Limb (tissue), 2 donors: ENCODE data around the gene BOD1L1.
A peak's percentile ranks its signal among the peaks of the same experiment; 100 is the strongest.

Source experiments
- DNase-seq, 2 donors: peaks; one replicate each; pipeline ENCODE4 v3.0.0-alpha.2; 2016; ENCODE audit errors: extremely low spot score in 2 of 2

BOD1L1 gene

GRCh38 chr4:13627606-13628311, at the start of gene BOD1L1:
BOD1L1 (minus strand) TSS chr4:13627725; CDS start chr4:13627587, 138 bp downstream.
- DNase-seq: peak; percentile 92

GRCh38 chr4:13674971-13675370, 47.4 kb upstream of the BOD1L1 start:
- no peak for DNase-seq

- no peak for DNase-seq
Measured at GRCh38 chr4:13673167-13673566, 45.6 kb upstream of the BOD1L1 start.

GRCh38 chr4:13670456-13671160, 43.1 kb upstream of the BOD1L1 start:
- DNase-seq: no peak

GRCh38 chr4:13665701-13666660, 38.5 kb upstream of the BOD1L1 start:
- DNase-seq: no peak

- DNase-seq: no peak
Measured at GRCh38 chr4:13659341-13660070, 32.0 kb upstream of the BOD1L1 start.

- DNase-seq: peak; percentile 51 to 79
Measured at GRCh38 chr4:13656569-13657405, 29.3 kb upstream of the BOD1L1 start.

GRCh38 chr4:13654162-13654797, 26.8 kb upstream of the BOD1L1 start:
- DNase-seq: peak; percentile 72 to 88

- no peak for DNase-seq
Measured at GRCh38 chr4:13653766-13654161, 26.2 kb upstream of the BOD1L1 start.

GRCh38 chr4:13647031-13647430, 19.5 kb upstream of the BOD1L1 start:
- DNase-seq: no peak

- no peak for DNase-seq
Measured at GRCh38 chr4:13645075-13645474, 17.6 kb upstream of the BOD1L1 start.

GRCh38 chr4:13642170-13642950, 14.8 kb upstream of the BOD1L1 start:
- no peak for DNase-seq

GRCh38 chr4:13641084-13641483, 13.6 kb upstream of the BOD1L1 start:
- no peak for DNase-seq

GRCh38 chr4:13640149-13640940, 12.8 kb upstream of the BOD1L1 start:
- DNase-seq: no peak

- no peak for DNase-seq
Measured at GRCh38 chr4:13635286-13635799, 7.8 kb upstream of the BOD1L1 start.

- DNase-seq: no peak
Measured at GRCh38 chr4:13633671-13634070, 6.1 kb upstream of the BOD1L1 start.

- DNase-seq: no peak
Measured at GRCh38 chr4:13627178-13627605, 333 bp downstream of the BOD1L1 start.
